ENCODE data around the gene SLC9A2.

The SLC9A2 gene

DNA sequence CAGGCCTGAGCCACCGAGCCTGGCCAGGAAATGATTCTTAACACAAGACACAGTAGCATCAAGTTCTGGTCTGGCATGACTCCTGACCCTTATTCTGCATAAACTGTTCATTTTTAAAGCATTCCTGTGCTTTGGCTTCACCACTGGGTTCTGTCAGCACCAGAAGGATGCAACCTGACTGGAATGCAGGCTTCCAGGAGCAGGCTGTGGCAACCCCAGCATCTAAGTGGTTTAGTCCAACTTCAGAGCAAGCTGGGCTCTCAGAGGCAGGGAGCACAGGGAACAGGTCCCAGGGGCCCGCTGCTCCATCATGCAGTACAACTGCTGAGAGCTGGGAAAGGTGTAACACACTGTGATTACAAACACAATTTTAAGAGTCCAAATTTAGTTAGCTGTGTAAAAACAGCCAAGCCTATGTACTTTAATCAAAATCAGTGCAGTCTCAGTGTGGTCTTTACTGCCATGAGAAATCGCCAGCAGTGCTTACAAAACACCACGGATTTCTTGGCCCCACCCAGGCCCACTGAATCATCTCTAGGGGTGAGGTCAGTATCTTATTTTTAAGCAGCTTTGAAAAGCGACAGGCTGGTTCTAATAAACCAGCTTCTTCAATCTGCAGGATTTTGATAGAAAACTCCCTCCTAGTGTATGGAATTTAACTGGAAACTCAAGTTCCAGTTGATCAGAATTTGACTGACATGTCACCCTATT lies 98.1 kb downstream of the SLC9A2 start:
- no peak for DNase-seq (ENCODE audit: low spot score)
- H2AK5ac ChIP-seq (ENCODE audit: low read depth, low read length): no peak overlapping the region
- H3K18ac ChIP-seq (ENCODE audit: low read length): no peak overlapping the region
- no peaks in the 10 kb centered on the region for H3K27me3 ChIP-seq (ENCODE audit: control insufficient read depth in 3 of 3, insufficient read depth in 3 of 3, low read depth in 1 of 3, low read length in 3 of 3)
- no peak overlapping the region for H2BK120ac ChIP-seq (ENCODE audit: low read depth, low read length)
- H3K23ac ChIP-seq (ENCODE audit: low read depth, low read length, poor library complexity): no peak overlapping the region
- H4K8ac ChIP-seq (ENCODE audit: low read depth, low read length): no peak overlapping the region
- no peak overlapping the region for H3K27ac ChIP-seq (replicated peaks; ENCODE audit: low read length)
- no peak overlapping the region for H3K14ac ChIP-seq (ENCODE audit: low read length)
- no peaks in the 10 kb centered on the region for H3K4me1 ChIP-seq (ENCODE audit: control insufficient read depth in 2 of 2, insufficient read depth in 1 of 2, low read depth in 1 of 2, low read length in 2 of 2)
- no peak overlapping the region for H2BK15ac ChIP-seq (ENCODE audit: low read length)
- no peak overlapping the region for H4K91ac ChIP-seq (ENCODE audit: low read depth, low read length, poor library complexity)
- no peak overlapping the region for H3K4me2 ChIP-seq (ENCODE audit: insufficient read depth, low read length, poor library complexity, severe bottlenecking)
- no peak overlapping the region for H2AFZ ChIP-seq (ENCODE audit: low read length)
- no peak overlapping the region for H3K4me3 ChIP-seq (ENCODE audit: low read length in 2 of 2)
- no peak overlapping the region for H3K9ac ChIP-seq (ENCODE audit: low read depth, low read length, poor library complexity)
- no CpG with 5 or more reads among the region's 5 CpGs for WGBS, 2 donors (ENCODE audit: extremely low coverage in 2 of 2, insufficient read length in 2 of 2, insufficient replicate concordance in 1 of 2)
- no peaks in the 10 kb centered on the region for H3K9me3 ChIP-seq (replicated peaks in 1 of 2; ENCODE audit: control insufficient read depth in 2 of 2, insufficient read depth in 1 of 2, low read depth in 1 of 2, low read length in 2 of 2)
- peaks cover 23 to 53% of the 10 kb centered on the region in 2 donors for H3K36me3 ChIP-seq (replicated peaks in 1 of 2; ENCODE audit: control insufficient read depth in 2 of 2, insufficient read depth in 2 of 2, low read length in 2 of 2)
- H3K79me1 ChIP-seq (ENCODE audit: low read depth, low read length): peaks cover 2% of the 10 kb centered on the region
- H2BK12ac ChIP-seq (ENCODE audit: low read length): no peak overlapping the region
- H2BK5ac ChIP-seq (ENCODE audit: low read length): no peak overlapping the region
- H3K4ac ChIP-seq (ENCODE audit: low read length): no peak overlapping the region

DNA sequence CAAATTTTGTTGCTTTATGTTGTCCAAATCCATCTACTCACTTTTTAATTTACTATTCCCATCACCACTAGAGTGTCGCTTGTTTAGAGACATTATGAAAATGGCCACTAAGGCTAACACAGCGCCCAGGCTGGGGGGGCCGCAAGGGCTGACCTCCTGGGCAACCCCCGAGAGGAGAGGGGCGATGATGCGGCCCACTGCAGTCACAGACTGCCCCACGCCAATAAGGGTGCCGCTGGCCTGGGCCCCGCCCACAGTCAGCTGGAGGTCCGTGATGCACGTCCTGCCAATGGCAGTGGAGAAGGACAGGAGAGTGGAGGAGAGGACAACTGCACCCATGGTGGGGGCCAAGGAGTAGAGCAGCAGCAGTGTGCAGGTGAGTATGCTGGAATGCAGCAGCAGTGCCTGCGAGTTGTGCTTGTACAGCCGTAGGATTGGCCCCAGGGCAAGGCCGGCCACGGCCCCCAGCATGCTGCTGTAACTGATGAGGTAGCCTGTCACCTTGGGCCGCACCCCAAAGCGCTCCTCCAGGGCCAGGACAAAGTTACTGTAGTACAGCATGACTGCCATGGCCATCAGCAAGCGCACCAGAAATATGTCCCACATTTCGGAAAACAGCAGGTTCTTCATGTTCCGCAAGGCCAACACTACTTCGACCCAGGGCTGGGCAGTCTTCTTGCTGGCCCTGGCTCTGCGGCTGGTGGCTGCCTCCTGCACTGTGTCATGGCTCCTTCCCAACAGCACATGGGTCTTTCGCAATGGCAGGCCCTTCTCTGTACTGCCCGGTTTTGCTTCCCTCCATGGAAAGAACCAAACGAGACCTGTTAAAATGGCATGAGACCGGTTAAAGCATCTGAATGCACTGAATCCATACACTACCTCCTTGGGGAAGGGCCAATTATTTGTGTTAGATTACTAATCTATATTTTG lies 99.3 kb downstream of the SLC9A2 start:
- no peak overlapping the region for H3K4ac ChIP-seq (ENCODE audit: low read length)
- no peak overlapping the region for H4K8ac ChIP-seq (ENCODE audit: low read depth, low read length)
- no peak overlapping the region for H3K18ac ChIP-seq (ENCODE audit: low read length)
- no peak overlapping the region for H2BK15ac ChIP-seq (ENCODE audit: low read length)
- H3K9ac ChIP-seq (ENCODE audit: low read depth, low read length, poor library complexity): no peak overlapping the region
- H3K27me3 ChIP-seq (ENCODE audit: control insufficient read depth in 3 of 3, insufficient read depth in 3 of 3, low read depth in 1 of 3, low read length in 3 of 3): no peaks in the 10 kb centered on the region
- peaks cover 23 to 65% of the 10 kb centered on the region in 2 donors for H3K36me3 ChIP-seq (replicated peaks in 1 of 2; ENCODE audit: control insufficient read depth in 2 of 2, insufficient read depth in 2 of 2, low read length in 2 of 2)
- H3K4me1 ChIP-seq (ENCODE audit: control insufficient read depth in 2 of 2, insufficient read depth in 1 of 2, low read depth in 1 of 2, low read length in 2 of 2): no peaks in the 10 kb centered on the region
- H3K4me2 ChIP-seq (ENCODE audit: insufficient read depth, low read length, poor library complexity, severe bottlenecking): no peak overlapping the region
- no peak for DNase-seq (ENCODE audit: low spot score)
- WGBS, 2 donors (ENCODE audit: extremely low coverage in 2 of 2, insufficient read length in 2 of 2, insufficient replicate concordance in 1 of 2): no CpG with 5 or more reads among the region's 26 CpGs
- H3K79me1 ChIP-seq (ENCODE audit: low read depth, low read length): peaks cover 2% of the 10 kb centered on the region
- H4K91ac ChIP-seq (ENCODE audit: low read depth, low read length, poor library complexity): no peak overlapping the region
- H3K23ac ChIP-seq (ENCODE audit: low read depth, low read length, poor library complexity): peak overlapping the region; percentile 56
- no peak overlapping the region for H3K27ac ChIP-seq (replicated peaks; ENCODE audit: low read length)
- H2BK5ac ChIP-seq (ENCODE audit: low read length): no peak overlapping the region
- H2BK120ac ChIP-seq (ENCODE audit: low read depth, low read length): no peak overlapping the region
- H3K9me3 ChIP-seq (replicated peaks in 1 of 2; ENCODE audit: control insufficient read depth in 2 of 2, insufficient read depth in 1 of 2, low read depth in 1 of 2, low read length in 2 of 2): no peaks in the 10 kb centered on the region
- H3K4me3 ChIP-seq (ENCODE audit: low read length in 2 of 2): no peak overlapping the region
- no peak overlapping the region for H2AK5ac ChIP-seq (ENCODE audit: low read depth, low read length)
- peak overlapping the region; percentile 21 for H3K14ac ChIP-seq (ENCODE audit: low read length)
- no peak overlapping the region for H2BK12ac ChIP-seq (ENCODE audit: low read length)
- no peak overlapping the region for H2AFZ ChIP-seq (ENCODE audit: low read length)

DNA sequence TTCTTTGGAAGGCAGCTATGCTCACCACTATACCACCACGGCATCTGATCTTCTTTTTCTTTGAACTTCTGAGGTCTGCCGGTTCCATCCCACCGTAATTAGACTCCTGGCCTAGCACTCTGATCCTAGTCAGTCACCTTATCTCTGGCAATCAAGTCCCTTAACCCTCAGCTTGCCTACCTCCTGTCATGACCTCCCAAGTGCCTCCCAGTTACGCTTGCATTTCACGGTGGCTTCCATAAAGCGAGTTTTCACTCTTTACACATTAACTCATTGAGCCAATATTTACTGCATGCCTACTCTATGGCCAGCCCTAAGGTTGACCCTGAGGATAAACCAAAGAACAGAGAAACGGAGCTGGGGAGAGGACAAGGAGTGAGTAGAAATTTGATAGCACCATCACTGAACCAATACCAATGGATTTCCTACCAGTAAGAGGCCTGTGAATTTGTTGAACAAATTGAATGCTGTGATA lies 104.7 kb downstream of the SLC9A2 start:
- no peak overlapping the region for H3K14ac ChIP-seq (ENCODE audit: low read length)
- H4K91ac ChIP-seq (ENCODE audit: low read depth, low read length, poor library complexity): no peak overlapping the region
- no peak overlapping the region for H4K8ac ChIP-seq (ENCODE audit: low read depth, low read length)
- no peak overlapping the region for H3K23ac ChIP-seq (ENCODE audit: low read depth, low read length, poor library complexity)
- no peaks in the 10 kb centered on the region for H3K4me1 ChIP-seq (ENCODE audit: control insufficient read depth in 2 of 2, insufficient read depth in 1 of 2, low read depth in 1 of 2, low read length in 2 of 2)
- H3K36me3 ChIP-seq (replicated peaks in 1 of 2; ENCODE audit: control insufficient read depth in 2 of 2, insufficient read depth in 2 of 2, low read length in 2 of 2): peaks cover 21 to 92% of the 10 kb centered on the region in 2 donors
- no CpG with 5 or more reads among the region's 7 CpGs for WGBS, 2 donors (ENCODE audit: extremely low coverage in 2 of 2, insufficient read length in 2 of 2, insufficient replicate concordance in 1 of 2)
- DNase-seq (ENCODE audit: low spot score): no peak
- no peak overlapping the region for H3K4me2 ChIP-seq (ENCODE audit: insufficient read depth, low read length, poor library complexity, severe bottlenecking)
- H3K4ac ChIP-seq (ENCODE audit: low read length): no peak overlapping the region
- no peak overlapping the region for H2BK120ac ChIP-seq (ENCODE audit: low read depth, low read length)
- no peak overlapping the region for H3K4me3 ChIP-seq (ENCODE audit: low read length in 2 of 2)
- H3K79me1 ChIP-seq (ENCODE audit: low read depth, low read length): no peaks in the 10 kb centered on the region
- no peak overlapping the region for H3K18ac ChIP-seq (ENCODE audit: low read length)
- H3K27me3 ChIP-seq (ENCODE audit: control insufficient read depth in 3 of 3, insufficient read depth in 3 of 3, low read depth in 1 of 3, low read length in 3 of 3): no peaks in the 10 kb centered on the region
- H2AFZ ChIP-seq (ENCODE audit: low read length): no peak overlapping the region
- no peak overlapping the region for H2BK15ac ChIP-seq (ENCODE audit: low read length)
- no peak overlapping the region for H2BK12ac ChIP-seq (ENCODE audit: low read length)
- no peak overlapping the region for H3K27ac ChIP-seq (replicated peaks; ENCODE audit: low read length)
- H3K9ac ChIP-seq (ENCODE audit: low read depth, low read length, poor library complexity): no peak overlapping the region
- no peak overlapping the region for H2BK5ac ChIP-seq (ENCODE audit: low read length)
- H3K9me3 ChIP-seq (replicated peaks in 1 of 2; ENCODE audit: control insufficient read depth in 2 of 2, insufficient read depth in 1 of 2, low read depth in 1 of 2, low read length in 2 of 2): no peaks in the 10 kb centered on the region
- no peak overlapping the region for H2AK5ac ChIP-seq (ENCODE audit: low read depth, low read length)

DNA sequence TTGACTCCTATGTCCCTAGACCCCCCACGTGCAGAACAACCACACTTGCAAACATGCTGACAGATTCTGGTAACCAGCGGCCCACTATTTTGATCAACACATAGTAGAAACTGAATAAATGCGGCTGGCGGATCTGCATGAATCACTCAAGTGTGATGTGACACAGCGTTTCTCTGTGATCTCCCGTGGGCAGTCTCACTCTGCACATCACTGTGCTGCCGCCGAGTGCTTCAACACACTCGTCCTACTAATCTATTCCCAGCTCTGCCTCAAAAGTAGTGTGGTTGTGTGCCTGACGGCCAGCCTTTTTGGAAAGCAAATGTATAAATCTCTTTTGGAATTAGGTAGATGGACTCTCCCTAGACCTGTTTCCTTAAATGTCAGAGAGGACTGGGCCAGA lies 105.2 kb downstream of the SLC9A2 start:
- no peak overlapping the region for H3K18ac ChIP-seq (ENCODE audit: low read length)
- H2AK5ac ChIP-seq (ENCODE audit: low read depth, low read length): no peak overlapping the region
- H3K27ac ChIP-seq (replicated peaks; ENCODE audit: low read length): no peak overlapping the region
- no peak overlapping the region for H3K14ac ChIP-seq (ENCODE audit: low read length)
- H3K9ac ChIP-seq (ENCODE audit: low read depth, low read length, poor library complexity): no peak overlapping the region
- no peak overlapping the region for H3K4me2 ChIP-seq (ENCODE audit: insufficient read depth, low read length, poor library complexity, severe bottlenecking)
- H4K8ac ChIP-seq (ENCODE audit: low read depth, low read length): no peak overlapping the region
- H3K9me3 ChIP-seq (replicated peaks in 1 of 2; ENCODE audit: control insufficient read depth in 2 of 2, insufficient read depth in 1 of 2, low read depth in 1 of 2, low read length in 2 of 2): no peaks in the 10 kb centered on the region
- H3K4me3 ChIP-seq (ENCODE audit: low read length in 2 of 2): no peak overlapping the region
- H3K36me3 ChIP-seq (replicated peaks in 1 of 2; ENCODE audit: control insufficient read depth in 2 of 2, insufficient read depth in 2 of 2, low read length in 2 of 2): peaks cover 21 to 92% of the 10 kb centered on the region in 2 donors
- no peaks in the 10 kb centered on the region for H3K79me1 ChIP-seq (ENCODE audit: low read depth, low read length)
- no peak overlapping the region for H2BK120ac ChIP-seq (ENCODE audit: low read depth, low read length)
- DNase-seq (ENCODE audit: low spot score): no peak
- no peak overlapping the region for H2BK5ac ChIP-seq (ENCODE audit: low read length)
- no CpG with 5 or more reads among the region's 10 CpGs for WGBS, 2 donors (ENCODE audit: extremely low coverage in 2 of 2, insufficient read length in 2 of 2, insufficient replicate concordance in 1 of 2)
- no peak overlapping the region for H3K23ac ChIP-seq (ENCODE audit: low read depth, low read length, poor library complexity)
- H3K27me3 ChIP-seq (ENCODE audit: control insufficient read depth in 3 of 3, insufficient read depth in 3 of 3, low read depth in 1 of 3, low read length in 3 of 3): no peaks in the 10 kb centered on the region
- H2BK12ac ChIP-seq (ENCODE audit: low read length): no peak overlapping the region
- no peak overlapping the region for H3K4ac ChIP-seq (ENCODE audit: low read length)
- H3K4me1 ChIP-seq (ENCODE audit: control insufficient read depth in 2 of 2, insufficient read depth in 1 of 2, low read depth in 1 of 2, low read length in 2 of 2): no peaks in the 10 kb centered on the region
- H4K91ac ChIP-seq (ENCODE audit: low read depth, low read length, poor library complexity): no peak overlapping the region
- no peak overlapping the region for H2AFZ ChIP-seq (ENCODE audit: low read length)
- no peak overlapping the region for H2BK15ac ChIP-seq (ENCODE audit: low read length)

Data from neuronal stem cell (in vitro differentiated cells).